Astrocyte (in vitro differentiated cells and primary cell): Measurements from ENCODE around the gene ZDHHC14. TPM values are rescaled to one million over a fixed set of nuclear protein-coding genes. Genes with fewer than 3 reads are reported as not detected.

Experiments used
- DNase-seq: peaks from one replicate; pipeline ENCODE4 v3.0.0-alpha.2; 2010; ENCODE audit warnings: low read depth
- FAIRE-seq: peaks from 2 replicates; lab custom pipeline; 2011; peaks lifted over from hg19 to GRCh38; lab: Jason Lieb, UNC
- H2AFZ ChIP-seq: 2 replicates; pipeline ENCODE4 v1.6.0; 2012; ENCODE audit warnings: low read depth, low read length, inconsistent platforms
- H3K27ac ChIP-seq: 2 replicates; pipeline ENCODE4 v1.5.1; 2011; ENCODE audit warnings: low read depth, low read length, inconsistent platforms
- H3K27me3 ChIP-seq: 2 replicates; pipeline ENCODE4 v1.6.0; 2011; ENCODE audit warnings: low read length, inconsistent platforms; ENCODE audit not compliant: insufficient read depth
- H3K36me3 ChIP-seq: 2 replicates; pipeline ENCODE4 v1.5.1; 2011; ENCODE audit warnings: low read length, inconsistent platforms; ENCODE audit not compliant: insufficient read depth
- H3K4me1 ChIP-seq: 2 replicates; pipeline ENCODE4 v1.5.1; 2011; ENCODE audit warnings: low read length, inconsistent platforms; ENCODE audit not compliant: insufficient read depth
- H3K4me2 ChIP-seq: 2 replicates; pipeline ENCODE4 v1.6.0; 2012; ENCODE audit warnings: low read length, inconsistent platforms
- H3K4me3 ChIP-seq: 2 replicates; pipeline ENCODE4 v1.5.1; 2011; ENCODE audit warnings: low read depth, mild to moderate bottlenecking, low read length, inconsistent platforms; ENCODE audit not compliant: insufficient read depth
- H3K79me2 ChIP-seq: 2 replicates; pipeline ENCODE4 v1.6.0; 2012; ENCODE audit warnings: mild to moderate bottlenecking, low read length, inconsistent platforms; ENCODE audit not compliant: insufficient read depth
- H3K9ac ChIP-seq: 2 replicates; pipeline ENCODE4 v1.6.0; 2012; ENCODE audit warnings: mild to moderate bottlenecking, low read length, inconsistent platforms
- H3K9me3 ChIP-seq: 2 replicates; pipeline ENCODE4 v1.5.1; 2012; ENCODE audit warnings: low read depth, mild to moderate bottlenecking, low read length, inconsistent platforms; ENCODE audit not compliant: insufficient read depth
- H4K20me1 ChIP-seq: 2 replicates; pipeline ENCODE4 v1.6.0; 2012; ENCODE audit warnings: low read length, inconsistent platforms; ENCODE audit not compliant: insufficient read depth
- H3K27ac Mint-ChIP-seq: one replicate; pipeline ENCODE4 v1.8.0; 2021; ENCODE audit warnings: mild to moderate bottlenecking, mixed read lengths; ENCODE audit not compliant: unreplicated experiment
- H3K27me3 Mint-ChIP-seq: one replicate; pipeline ENCODE4 v1.8.0; 2021; ENCODE audit warnings: low read depth, mixed read lengths; ENCODE audit not compliant: unreplicated experiment
- H3K36me3 Mint-ChIP-seq: one replicate; pipeline ENCODE4 v1.8.0; 2021; ENCODE audit warnings: low read depth, mixed read lengths; ENCODE audit not compliant: unreplicated experiment
- H3K4me1 Mint-ChIP-seq: one replicate; pipeline ENCODE4 v1.8.0; 2021; ENCODE audit warnings: low read depth, mixed read lengths; ENCODE audit not compliant: unreplicated experiment
- H3K4me3 Mint-ChIP-seq: one replicate; pipeline ENCODE4 v1.8.0; 2021; ENCODE audit warnings: mild to moderate bottlenecking, moderate library complexity, mixed read lengths; ENCODE audit not compliant: unreplicated experiment
- H3K9me3 Mint-ChIP-seq: one replicate; pipeline ENCODE4 v1.8.0; 2021; ENCODE audit warnings: mild to moderate bottlenecking, mixed read lengths; ENCODE audit not compliant: unreplicated experiment
- CTCF ChIP-seq: IDR thresholded peaks from 2 replicates; pipeline ENCODE4 v1.5.1; 2011; ENCODE audit warnings: low read depth, mild to moderate bottlenecking, inconsistent platforms, low read length, moderate library complexity; ENCODE audit not compliant: insufficient read depth
- EZH2 ChIP-seq: IDR thresholded peaks from 2 replicates; pipeline ENCODE4 v1.6.1; 2012; ENCODE audit warnings: mild to moderate bottlenecking, low read length, inconsistent platforms; ENCODE audit not compliant: insufficient read depth
- total RNA-seq: library from RNA; stranded (reverse); gene quantifications from 2 replicates; pipeline ENCODE4 v1.2.1, GENCODE V29; 2021

Gene ZDHHC14
- total RNA-seq, 1 donor from 2014 or later: 7.2 TPM

DNA sequence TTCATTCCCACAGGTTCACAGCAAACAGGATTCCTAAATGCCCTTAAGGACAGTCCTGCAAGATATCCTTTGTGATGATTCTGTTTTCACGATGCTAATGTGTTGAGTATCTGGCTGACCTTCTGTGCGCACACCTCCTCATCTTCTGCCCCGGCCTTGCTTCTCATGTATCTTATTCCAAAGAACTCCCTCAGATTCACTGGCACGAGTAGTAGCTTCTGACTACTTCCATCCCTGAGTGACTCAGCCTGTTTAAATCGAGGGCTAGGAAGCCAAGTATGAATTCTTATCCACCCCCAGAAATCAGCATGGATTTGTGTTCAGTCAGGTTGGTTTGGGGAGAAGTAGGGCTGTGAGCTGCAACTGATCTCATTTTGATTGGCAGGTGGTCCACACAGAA, 251.8 kb downstream of the ZDHHC14 start:
- Histone ChIP-seq H3K79me2 (no peaks in the 10 kb centered on the region), H3K36me3 (no peaks in the 10 kb centered on the region), H3K4me2 (peak overlapping the region; percentile 33), H2AFZ (no peak overlapping the region), H4K20me1 (no peaks in the 10 kb centered on the region), H3K27ac (no peak overlapping the region), H3K4me3 (no peak overlapping the region), H3K9me3 (no peaks in the 10 kb centered on the region), H3K4me1 (peaks cover 15% of the 10 kb centered on the region), H3K9ac (no peak overlapping the region), H3K27me3 (peaks cover 3% of the 10 kb centered on the region)
- TF ChIP-seq CTCF (no peak), EZH2 (no peak)
- peak; percentile 75 for FAIRE-seq
- H3K27ac Mint-ChIP-seq: peak overlapping the region; percentile 77
- H3K36me3 Mint-ChIP-seq: peaks cover 3% of the 10 kb centered on the region
- H3K4me1 Mint-ChIP-seq: peaks cover 38% of the 10 kb centered on the region
- no peak overlapping the region for H3K4me3 Mint-ChIP-seq
- H3K27me3 Mint-ChIP-seq: peaks cover 7% of the 10 kb centered on the region
- peak; percentile 88 for DNase-seq
- H3K9me3 Mint-ChIP-seq: no peaks in the 10 kb centered on the region

DNA sequence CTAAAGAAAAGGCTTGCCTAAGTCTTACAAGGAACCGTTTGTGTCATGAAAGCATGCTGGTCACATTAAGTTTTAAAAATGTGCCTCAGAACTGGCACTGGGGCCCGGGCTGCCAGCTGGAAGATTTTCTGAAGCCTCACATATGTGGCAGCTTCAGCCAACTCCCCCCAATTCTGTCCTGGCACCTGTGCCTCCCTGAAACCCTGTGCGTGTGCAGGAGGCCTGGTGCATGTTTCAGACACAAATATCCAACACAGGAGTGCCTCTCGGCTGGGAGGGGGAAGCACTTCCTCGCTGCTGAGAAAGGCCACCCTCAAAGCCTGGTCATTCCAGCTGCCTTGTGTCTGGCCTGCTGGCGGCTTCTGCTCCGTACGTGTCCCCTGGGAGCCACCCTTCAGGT, 253.6 kb downstream of the ZDHHC14 start:
- no peak overlapping the region for H3K4me3 ChIP-seq
- Mint-ChIP-seq H3K9me3 (no peaks in the 10 kb centered on the region), H3K4me1 (peaks cover 26% of the 10 kb centered on the region), H3K36me3 (peaks cover 3% of the 10 kb centered on the region), H3K27ac (no peak overlapping the region), H3K4me3 (no peak overlapping the region), H3K27me3 (peaks cover 7% of the 10 kb centered on the region)
- no peak for DNase-seq
- no peaks in the 10 kb centered on the region for H3K36me3 ChIP-seq
- H3K9ac ChIP-seq: no peak overlapping the region
- H3K4me2 ChIP-seq: no peak overlapping the region
- H3K27ac ChIP-seq: no peak overlapping the region
- FAIRE-seq: no peak
- H4K20me1 ChIP-seq: no peaks in the 10 kb centered on the region
- peaks cover 10% of the 10 kb centered on the region for H3K4me1 ChIP-seq
- TF ChIP-seq CTCF (no peak), EZH2 (no peak)
- H3K27me3 ChIP-seq: peaks cover 3% of the 10 kb centered on the region
- no peaks in the 10 kb centered on the region for H3K9me3 ChIP-seq
- no peak overlapping the region for H2AFZ ChIP-seq
- no peaks in the 10 kb centered on the region for H3K79me2 ChIP-seq

- no peak overlapping the region for H3K27ac ChIP-seq
- no peak for DNase-seq
- no peak overlapping the region for H3K4me3 ChIP-seq
- no peaks in the 10 kb centered on the region for H3K9me3 ChIP-seq
- peaks cover 23% of the 10 kb centered on the region for H3K4me1 Mint-ChIP-seq
- no peaks in the 10 kb centered on the region for H3K9me3 Mint-ChIP-seq
- H3K4me2 ChIP-seq: no peak overlapping the region
- H3K4me1 ChIP-seq: peaks cover 10% of the 10 kb centered on the region
- H4K20me1 ChIP-seq: no peaks in the 10 kb centered on the region
- H3K27me3 Mint-ChIP-seq: peaks cover 7% of the 10 kb centered on the region
- H3K79me2 ChIP-seq: no peaks in the 10 kb centered on the region
- no peaks in the 10 kb centered on the region for H3K36me3 ChIP-seq
- FAIRE-seq: no peak
- H2AFZ ChIP-seq: no peak overlapping the region
- H3K4me3 Mint-ChIP-seq: no peak overlapping the region
- H3K27ac Mint-ChIP-seq: no peak overlapping the region
- no peak for TF ChIP-seq CTCF
- no peak for TF ChIP-seq EZH2
- no peak overlapping the region for H3K9ac ChIP-seq
- H3K36me3 Mint-ChIP-seq: peaks cover 3% of the 10 kb centered on the region
- peaks cover 3% of the 10 kb centered on the region for H3K27me3 ChIP-seq
These were observed 254.6 kb downstream of the ZDHHC14 start for GRCh38 chr6:157635388-157636244.
